Measurements from ENCODE around the gene DPP3.
"Not testable (repeated sequence)": the region's sequence is repeated elsewhere in the genome, so short reads cannot be mapped to it uniquely, and the experiment has no call there.

DNA sequence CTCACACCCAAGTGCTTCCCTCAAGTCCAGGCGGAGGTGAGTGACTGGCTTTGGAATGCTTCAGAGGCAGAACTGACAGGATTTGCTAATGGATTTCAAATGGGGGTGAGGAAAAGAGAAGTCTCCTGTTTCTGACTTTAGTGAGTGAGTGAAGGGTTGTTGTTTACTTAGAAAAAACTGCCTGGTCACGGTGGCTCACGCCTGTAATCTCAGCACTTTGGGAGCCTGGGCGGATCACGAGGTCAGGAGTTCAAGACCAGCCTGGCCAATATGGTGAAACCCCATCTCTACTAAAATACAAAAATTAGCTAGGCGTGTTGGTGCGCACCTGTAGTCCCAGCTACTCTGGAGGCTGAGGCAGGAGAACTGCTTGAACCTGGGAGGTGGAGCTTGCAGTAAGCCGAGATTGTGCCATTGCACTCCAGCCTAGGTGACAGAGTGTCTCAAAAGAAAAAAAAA, 48.3 kb upstream of the DPP3 start:
- not testable (repeated sequence) for TF ChIP-seq EZH2 (IDR thresholded peaks at IDR 0.05; ENCODE audit: low read length, missing control alignments)
- TF ChIP-seq, protein P1, sequence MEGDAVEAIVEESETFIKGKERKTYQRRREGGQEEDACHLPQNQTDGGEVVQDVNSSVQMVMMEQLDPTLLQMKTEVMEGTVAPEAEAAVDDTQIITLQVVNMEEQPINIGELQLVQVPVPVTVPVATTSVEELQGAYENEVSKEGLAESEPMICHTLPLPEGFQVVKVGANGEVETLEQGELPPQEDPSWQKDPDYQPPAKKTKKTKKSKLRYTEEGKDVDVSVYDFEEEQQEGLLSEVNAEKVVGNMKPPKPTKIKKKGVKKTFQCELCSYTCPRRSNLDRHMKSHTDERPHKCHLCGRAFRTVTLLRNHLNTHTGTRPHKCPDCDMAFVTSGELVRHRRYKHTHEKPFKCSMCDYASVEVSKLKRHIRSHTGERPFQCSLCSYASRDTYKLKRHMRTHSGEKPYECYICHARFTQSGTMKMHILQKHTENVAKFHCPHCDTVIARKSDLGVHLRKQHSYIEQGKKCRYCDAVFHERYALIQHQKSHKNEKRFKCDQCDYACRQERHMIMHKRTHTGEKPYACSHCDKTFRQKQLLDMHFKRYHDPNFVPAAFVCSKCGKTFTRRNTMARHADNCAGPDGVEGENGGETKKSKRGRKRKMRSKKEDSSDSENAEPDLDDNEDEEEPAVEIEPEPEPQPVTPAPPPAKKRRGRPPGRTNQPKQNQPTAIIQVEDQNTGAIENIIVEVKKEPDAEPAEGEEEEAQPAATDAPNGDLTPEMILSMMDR (conservative IDR thresholded peaks at IDR 0.05 in 1 of 2, IDR thresholded peaks at IDR 0.05 in 1 of 2; ENCODE audit: low read depth in 1 of 2, low read length in 2 of 2), result not testable (repeated sequence)

Data from fibroblast of lung (primary cell).